Measurements from ENCODE around the gene MAP4K4. TPM values are rescaled to one million over a fixed set of nuclear protein-coding genes. Genes with fewer than 3 reads are reported as not detected.

The MAP4K4 gene
- total RNA-seq, 1 experiment from 2014 or later = 133 TPM

DNA sequence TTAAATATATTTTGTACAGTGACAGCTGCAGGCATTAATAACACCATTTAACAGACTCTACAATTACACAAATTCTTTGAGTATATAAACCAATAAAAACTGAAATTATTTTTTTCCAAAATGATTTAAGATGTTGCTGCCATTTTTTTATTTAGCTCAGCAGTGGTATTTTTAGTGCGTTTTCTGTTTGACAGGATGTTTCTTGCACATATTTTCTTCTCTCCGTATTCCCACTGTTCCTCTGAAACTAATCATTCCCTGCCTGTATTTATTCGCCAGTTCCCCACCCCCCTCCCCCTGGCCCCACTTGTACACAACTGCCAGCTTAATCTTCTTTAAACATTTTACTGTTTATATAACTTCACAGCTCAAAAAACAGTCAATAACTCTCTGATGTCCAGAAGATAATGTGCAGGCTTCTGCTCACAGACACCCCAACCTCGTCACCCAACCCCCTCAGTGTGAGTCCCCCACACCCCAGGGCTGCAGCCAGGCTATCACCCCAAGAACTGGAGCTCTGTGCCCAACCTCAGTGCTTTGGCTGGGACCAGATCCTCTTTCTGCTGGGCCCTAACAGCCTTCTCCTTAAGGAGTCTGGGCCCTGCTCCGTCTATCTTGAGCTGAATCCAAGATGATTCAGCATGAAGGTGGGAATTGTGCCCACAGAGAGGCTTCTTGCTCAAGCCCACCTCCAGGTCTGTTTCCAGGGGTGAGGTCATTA is 41.6 kb upstream of the MAP4K4 start:
- no peaks in the 10 kb centered on the region for H3F3A ChIP-seq (ENCODE audit: low read length, unreplicated experiment)
- H3K36me3 ChIP-seq (ENCODE audit: low read depth, low read length) = no peaks in the 10 kb centered on the region
- H3K9me3 ChIP-seq (ENCODE audit: low read length) = no peaks in the 10 kb centered on the region
- ChIA-PET CTCF (no interaction called here), POLR2A (ENCODE audit: unreplicated experiment) (interaction anchor here (0.6 kb wide), 1 partner anchor 21 kb away, joined by 3 read pairs; no protein-coding TSS in a partner anchor)
- H3K4me3 ChIP-seq (ENCODE audit: low read length) = no peak overlapping the region
- no peak overlapping the region for H3K27ac ChIP-seq (ENCODE audit: low read length)
- no peaks in the 10 kb centered on the region for H3K79me2 ChIP-seq (ENCODE audit: low read length)
- H2AFZ ChIP-seq (ENCODE audit: low read length) = no peak overlapping the region
- TF ChIP-seq EZH2 (IDR thresholded peaks at IDR 0.05; ENCODE audit: low read length, unreplicated experiment) (no peak), EZH2phosphoT487 (IDR thresholded peaks at IDR 0.05; ENCODE audit: borderline replicate concordance, low read length) (no peak)
- TF ChIP-seq, protein P1, sequence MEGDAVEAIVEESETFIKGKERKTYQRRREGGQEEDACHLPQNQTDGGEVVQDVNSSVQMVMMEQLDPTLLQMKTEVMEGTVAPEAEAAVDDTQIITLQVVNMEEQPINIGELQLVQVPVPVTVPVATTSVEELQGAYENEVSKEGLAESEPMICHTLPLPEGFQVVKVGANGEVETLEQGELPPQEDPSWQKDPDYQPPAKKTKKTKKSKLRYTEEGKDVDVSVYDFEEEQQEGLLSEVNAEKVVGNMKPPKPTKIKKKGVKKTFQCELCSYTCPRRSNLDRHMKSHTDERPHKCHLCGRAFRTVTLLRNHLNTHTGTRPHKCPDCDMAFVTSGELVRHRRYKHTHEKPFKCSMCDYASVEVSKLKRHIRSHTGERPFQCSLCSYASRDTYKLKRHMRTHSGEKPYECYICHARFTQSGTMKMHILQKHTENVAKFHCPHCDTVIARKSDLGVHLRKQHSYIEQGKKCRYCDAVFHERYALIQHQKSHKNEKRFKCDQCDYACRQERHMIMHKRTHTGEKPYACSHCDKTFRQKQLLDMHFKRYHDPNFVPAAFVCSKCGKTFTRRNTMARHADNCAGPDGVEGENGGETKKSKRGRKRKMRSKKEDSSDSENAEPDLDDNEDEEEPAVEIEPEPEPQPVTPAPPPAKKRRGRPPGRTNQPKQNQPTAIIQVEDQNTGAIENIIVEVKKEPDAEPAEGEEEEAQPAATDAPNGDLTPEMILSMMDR (conservative IDR thresholded peaks at IDR 0.05; ENCODE audit: low read depth, low read length) = no peak
- intact Hi-C loops (cut with micrococcal nuclease) = no loop called here
- H3K27me3 ChIP-seq (ENCODE audit: low read length) = no peaks in the 10 kb centered on the region
- no peaks in the 10 kb centered on the region for H3K9me2 ChIP-seq (replicated peaks; ENCODE audit: low read length)
- no peaks in the 10 kb centered on the region for H4K20me1 ChIP-seq (ENCODE audit: low read length)
- H3K4me1 ChIP-seq (ENCODE audit: insufficient read depth, low read length) = no peaks in the 10 kb centered on the region
- no peak overlapping the region for H3K4me2 ChIP-seq (ENCODE audit: low read length)
- no TSS peak for BruUV-seq (replicated peaks)
- DNase-seq = no peak
- H3K9ac ChIP-seq (ENCODE audit: low read length) = no peak overlapping the region
- ATAC-seq = no peak

DNA sequence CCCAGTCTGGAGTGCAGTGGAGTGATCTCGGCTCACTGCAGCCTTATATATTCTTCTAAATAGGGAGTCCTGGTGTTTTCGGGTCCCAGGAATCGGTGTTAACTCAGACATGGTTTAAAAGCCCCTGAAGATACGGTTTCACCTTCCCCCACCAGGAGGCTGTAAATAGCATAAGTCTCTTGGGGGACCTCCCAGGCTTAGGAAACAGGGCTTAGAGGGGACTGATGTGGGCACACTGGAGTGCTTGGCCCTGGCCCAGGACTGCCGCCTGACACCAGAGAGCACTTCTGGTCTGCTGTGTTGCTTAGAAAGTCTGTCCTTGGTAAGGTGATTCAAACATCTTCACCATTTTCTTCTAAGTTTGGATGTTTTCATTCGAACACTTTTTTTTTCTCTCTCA is 39.7 kb upstream of the MAP4K4 start:
- intact Hi-C loops (cut with micrococcal nuclease) = no loop called here

DNA sequence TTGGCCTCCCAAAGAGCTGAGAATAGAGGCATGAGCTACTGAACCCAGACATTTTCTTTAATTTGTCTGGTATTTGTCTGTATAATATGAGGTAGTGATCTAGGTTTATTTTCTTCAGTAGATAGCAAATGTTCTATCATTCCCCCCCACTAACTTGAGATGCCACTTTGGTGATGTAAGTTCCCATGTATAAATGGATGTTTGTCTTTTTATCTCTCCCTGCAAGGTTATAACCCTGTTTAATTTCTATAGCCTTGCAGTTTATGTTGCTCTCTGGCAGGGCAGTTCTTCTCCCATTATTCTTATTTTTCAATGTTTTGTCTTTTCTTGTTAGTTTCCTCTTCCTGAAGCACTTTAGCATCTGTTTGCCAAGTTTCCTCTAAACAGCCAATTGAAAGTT is 39.1 kb upstream of the MAP4K4 start:
- H3K9me2 ChIP-seq (replicated peaks; ENCODE audit: low read length) = no peaks in the 10 kb centered on the region
- POLR2A ChIA-PET (ENCODE audit: unreplicated experiment) = no interaction called here
- H3F3A ChIP-seq (ENCODE audit: low read length, unreplicated experiment) = no peaks in the 10 kb centered on the region
- H3K9me3 ChIP-seq (ENCODE audit: low read length) = no peaks in the 10 kb centered on the region
- H3K79me2 ChIP-seq (ENCODE audit: low read length) = no peaks in the 10 kb centered on the region
- H3K36me3 ChIP-seq (ENCODE audit: low read depth, low read length) = no peaks in the 10 kb centered on the region
- no peak overlapping the region for H2AFZ ChIP-seq (ENCODE audit: low read length)
- H3K4me2 ChIP-seq (ENCODE audit: low read length) = no peak overlapping the region
- BruUV-seq (replicated peaks) = no TSS peak
- no peak overlapping the region for H3K4me3 ChIP-seq (ENCODE audit: low read length)
- DNase-seq = no peak
- intact Hi-C loops (cut with micrococcal nuclease) = no loop called here
- H3K4me1 ChIP-seq (ENCODE audit: insufficient read depth, low read length) = no peaks in the 10 kb centered on the region
- H3K9ac ChIP-seq (ENCODE audit: low read length) = no peak overlapping the region
- H3K27ac ChIP-seq (ENCODE audit: low read length) = no peak overlapping the region
- no peak for ATAC-seq
- H4K20me1 ChIP-seq (ENCODE audit: low read length) = no peaks in the 10 kb centered on the region
- H3K27me3 ChIP-seq (ENCODE audit: low read length) = no peaks in the 10 kb centered on the region
- CTCF ChIA-PET = no interaction called here
- TF ChIP-seq, protein P1 (conservative IDR thresholded peaks at IDR 0.05; ENCODE audit: low read depth, low read length) = no peak
- TF ChIP-seq EZH2phosphoT487 (IDR thresholded peaks at IDR 0.05; ENCODE audit: borderline replicate concordance, low read length) (no peak), EZH2 (IDR thresholded peaks at IDR 0.05; ENCODE audit: low read length, unreplicated experiment) (no peak)

More for the DNA sequence above, 39.7 kb upstream of the MAP4K4 start:
- Histone ChIP-seq H4K20me1 (ENCODE audit: low read length) (no peaks in the 10 kb centered on the region), H3K79me2 (ENCODE audit: low read length) (no peaks in the 10 kb centered on the region), H3K27ac (ENCODE audit: low read length) (no peak overlapping the region), H3F3A (ENCODE audit: low read length, unreplicated experiment) (no peaks in the 10 kb centered on the region), H3K4me2 (ENCODE audit: low read length) (no peak overlapping the region), H3K9ac (ENCODE audit: low read length) (no peak overlapping the region), H3K36me3 (ENCODE audit: low read depth, low read length) (no peaks in the 10 kb centered on the region), H3K9me3 (ENCODE audit: low read length) (no peaks in the 10 kb centered on the region), H2AFZ (ENCODE audit: low read length) (no peak overlapping the region), H3K4me1 (ENCODE audit: insufficient read depth, low read length) (no peaks in the 10 kb centered on the region), H3K9me2 (replicated peaks; ENCODE audit: low read length) (no peaks in the 10 kb centered on the region), H3K27me3 (ENCODE audit: low read length) (no peaks in the 10 kb centered on the region), H3K4me3 (ENCODE audit: low read length) (no peak overlapping the region)
- ATAC-seq = no peak
- BruUV-seq (replicated peaks) = no TSS peak
- POLR2A ChIA-PET (ENCODE audit: unreplicated experiment) = no interaction called here
- CTCF ChIA-PET = no interaction called here
- DNase-seq = no peak
- TF ChIP-seq EZH2phosphoT487 (IDR thresholded peaks at IDR 0.05; ENCODE audit: borderline replicate concordance, low read length) (no peak), EZH2 (IDR thresholded peaks at IDR 0.05; ENCODE audit: low read length, unreplicated experiment) (no peak)
- TF ChIP-seq, protein P1 (conservative IDR thresholded peaks at IDR 0.05; ENCODE audit: low read depth, low read length) = no peak

All from PC-3 (cell line).